CD4-positive, CD25-positive, alpha-beta regulatory T cell (primary cell): ENCODE data around the gene PRKAR1B. TPM values are rescaled to one million over a fixed set of nuclear protein-coding genes. Genes with fewer than 3 reads are reported as not detected.

Source experiments
- ATAC-seq, 2 donors: fragments of 150-1000 bp; cut with Tn5 transposase; one replicate each; pipeline ENCODE4 v1.10.0; 2021; ENCODE audit warnings: low read depth in 2 of 2, moderate number of reproducible peaks in 2 of 2, moderate library complexity in 1 of 2
- DNase-seq, 3 donors: peaks; one replicate each; pipeline versions ENCODE4 v3.0.0 to v3.0.0-alpha.2; 2012 to 2022; ENCODE audit warnings: mixed read lengths in 1 of 3
- H3K27ac ChIP-seq: one replicate; pipeline ENCODE4 v1.7.0; 2013; ENCODE audit warnings: mild to moderate bottlenecking, low read length; ENCODE audit not compliant: insufficient read depth, poor library complexity, severe bottlenecking
- H3K27me3 ChIP-seq: one replicate; pipeline ENCODE4 v1.7.0; 2013; ENCODE audit warnings: low read length; ENCODE audit not compliant: control insufficient read depth, insufficient read depth
- H3K36me3 ChIP-seq: one replicate; pipeline ENCODE4 v1.7.0; 2013; ENCODE audit warnings: mild to moderate bottlenecking, low read length, moderate library complexity; ENCODE audit not compliant: control insufficient read depth, insufficient read depth
- H3K4me1 ChIP-seq: 2 replicates; pipeline ENCODE4 v1.7.0; 2013; ENCODE audit warnings: mild to moderate bottlenecking, low read length; ENCODE audit not compliant: insufficient read depth, control insufficient read depth, poor library complexity, severe bottlenecking
- H3K4me3 ChIP-seq: one replicate; pipeline ENCODE4 v1.7.0; 2013; ENCODE audit warnings: low read depth, mild to moderate bottlenecking, low read length, moderate library complexity
- H3K9me3 ChIP-seq, 2 experiments: 1 replicate in 1 of 2; 2 replicates in 1 of 2; pipeline ENCODE4 v1.7.0; 2013; ENCODE audit warnings: low read length in 2 of 2, mild to moderate bottlenecking in 1 of 2, moderate library complexity in 1 of 2; ENCODE audit not compliant: control insufficient read depth in 2 of 2
- H3K27ac Mint-ChIP-seq, 3 donors: one replicate each; pipeline ENCODE4 v1.8.0; 2020 to 2022; ENCODE audit warnings: mild to moderate bottlenecking in 3 of 3, mixed read lengths in 3 of 3, moderate library complexity in 2 of 3
- H3K27me3 Mint-ChIP-seq: one replicate; pipeline ENCODE4 v1.8.0; 2022; ENCODE audit warnings: mild to moderate bottlenecking, mixed read lengths
- H3K36me3 Mint-ChIP-seq: one replicate; pipeline ENCODE4 v1.8.0; 2020; ENCODE audit warnings: mixed read lengths
- H3K4me1 Mint-ChIP-seq, 4 donors: one replicate each; pipeline ENCODE4 v1.8.0; 2020 to 2022; ENCODE audit warnings: mixed read lengths in 4 of 4, mild to moderate bottlenecking in 1 of 4
- H3K4me3 Mint-ChIP-seq, 4 donors: one replicate each; pipeline ENCODE4 v1.8.0; 2020 to 2022; ENCODE audit warnings: mild to moderate bottlenecking in 4 of 4, mixed read lengths in 4 of 4, moderate library complexity in 3 of 4
- H3K9me3 Mint-ChIP-seq, 7 donors: one replicate each; pipeline ENCODE4 v1.8.0; 2020 to 2022; ENCODE audit warnings: mixed read lengths in 7 of 7, mild to moderate bottlenecking in 3 of 7, moderate library complexity in 2 of 7
- polyA plus RNA-seq, 4 donors: library from polyadenylated mRNA; unstranded; fragments of 300-500 nt; fragmentation: Illumina TruSeq; gene quantifications; one replicate each; pipeline ENCODE4 v1.2.3, GENCODE V29; 2021
- total RNA-seq: library from RNA; stranded (reverse); gene quantifications from one replicate; pipeline ENCODE4 v1.2.3, GENCODE V29; 2022

Gene PRKAR1B
- total and polyA plus RNA-seq, 5 donors from 2014 or later: 4.9 to 12.5 (median 6.8) TPM

GRCh38 chr7:680411-681127, 46.5 kb downstream of the PRKAR1B start:
- no peaks in the 10 kb centered on the region for H3K27me3 Mint-ChIP-seq
- H3K27ac Mint-ChIP-seq: peak overlapping the region in 1 of 3 donors; percentile 69
- peaks cover 0 to 8% (median under 1%) of the 10 kb centered on the region in 7 donors for H3K9me3 Mint-ChIP-seq
- H3K36me3 Mint-ChIP-seq: peaks cover 38% of the 10 kb centered on the region
- no peaks in the 10 kb centered on the region for H3K4me1 Mint-ChIP-seq
- no peak overlapping the region for H3K4me3 ChIP-seq
- H3K27ac ChIP-seq: no peak overlapping the region
- ATAC-seq (no peak), DNase-seq (no peak)
- H3K36me3 ChIP-seq: peaks cover 4% of the 10 kb centered on the region
- H3K4me1 ChIP-seq: no peaks in the 10 kb centered on the region
- H3K9me3 ChIP-seq: peaks cover 3 to 6% of the 10 kb centered on the region in 2 experiments
- no peaks in the 10 kb centered on the region for H3K27me3 ChIP-seq
- no peak overlapping the region for H3K4me3 Mint-ChIP-seq

GRCh38 chr7:676972-677385, 50.1 kb downstream of the PRKAR1B start:
- Mint-ChIP-seq H3K4me1 (no peaks in the 10 kb centered on the region), H3K27ac (no peak overlapping the region), H3K4me3 (no peak overlapping the region), H3K36me3 (peaks cover 27% of the 10 kb centered on the region), H3K9me3 (peaks cover 0 to 2% (median 0%) of the 10 kb centered on the region in 7 donors), H3K27me3 (no peaks in the 10 kb centered on the region)
- H3K4me1 ChIP-seq: no peaks in the 10 kb centered on the region
- no peak overlapping the region for H3K4me3 ChIP-seq
- ATAC-seq: no peak
- DNase-seq: no peak
- H3K27me3 ChIP-seq: no peaks in the 10 kb centered on the region
- H3K27ac ChIP-seq: no peak overlapping the region
- H3K36me3 ChIP-seq: peaks cover 4% of the 10 kb centered on the region
- H3K9me3 ChIP-seq: no peaks in the 10 kb centered on the region

GRCh38 chr7:676246-676971, 50.7 kb downstream of the PRKAR1B start:
- H3K4me3 Mint-ChIP-seq: no peak overlapping the region
- H3K4me1 ChIP-seq: no peaks in the 10 kb centered on the region
- peaks cover 0 to 2% (median 0%) of the 10 kb centered on the region in 7 donors for H3K9me3 Mint-ChIP-seq

GRCh38 chr7:674454-675410, 52.3 kb downstream of the PRKAR1B start:
- no peaks in the 10 kb centered on the region for H3K9me3 Mint-ChIP-seq
- ATAC-seq: no peak
- H3K27me3 Mint-ChIP-seq: no peaks in the 10 kb centered on the region
- H3K27ac Mint-ChIP-seq: peak overlapping the region; percentile 75 to 92 (median 84)
- H3K36me3 Mint-ChIP-seq: peaks cover 21% of the 10 kb centered on the region
- no peaks in the 10 kb centered on the region for H3K36me3 ChIP-seq
- DNase-seq: no peak
- no peaks in the 10 kb centered on the region for H3K4me1 ChIP-seq
- no peak overlapping the region for H3K4me3 ChIP-seq
- no peaks in the 10 kb centered on the region for H3K4me1 Mint-ChIP-seq
- H3K4me3 Mint-ChIP-seq: no peak overlapping the region
- H3K27ac ChIP-seq: no peak overlapping the region
- no peaks in the 10 kb centered on the region for H3K27me3 ChIP-seq
- H3K9me3 ChIP-seq: no peaks in the 10 kb centered on the region

More at GRCh38 chr7:676246-676971, 50.7 kb downstream of the PRKAR1B start:
- no peak overlapping the region for H3K4me3 ChIP-seq
- H3K4me1 Mint-ChIP-seq: no peaks in the 10 kb centered on the region
- ATAC-seq (no peak), DNase-seq (no peak)
- no peaks in the 10 kb centered on the region for H3K9me3 ChIP-seq
- no peaks in the 10 kb centered on the region for H3K27me3 ChIP-seq
- no peak overlapping the region for H3K27ac ChIP-seq
- peaks cover 4% of the 10 kb centered on the region for H3K36me3 ChIP-seq
- H3K27ac Mint-ChIP-seq: peak overlapping the region in 2 of 3 donors; percentile 38 to 62
- peaks cover 27% of the 10 kb centered on the region for H3K36me3 Mint-ChIP-seq
- H3K27me3 Mint-ChIP-seq: no peaks in the 10 kb centered on the region

GRCh38 chr7:673681-674453, 53.2 kb downstream of the PRKAR1B start:
- no peak overlapping the region for H3K4me3 ChIP-seq
- no peaks in the 10 kb centered on the region for H3K9me3 ChIP-seq
- Mint-ChIP-seq H3K4me1 (no peaks in the 10 kb centered on the region), H3K27me3 (no peaks in the 10 kb centered on the region), H3K36me3 (peaks cover 18% of the 10 kb centered on the region), H3K4me3 (no peak overlapping the region), H3K9me3 (peaks cover 0 to 4% (median 0%) of the 10 kb centered on the region in 7 donors), H3K27ac (peak overlapping the region in 2 of 3 donors; percentile 59 to 71)
- no peaks in the 10 kb centered on the region for H3K36me3 ChIP-seq
- H3K4me1 ChIP-seq: no peaks in the 10 kb centered on the region
- DNase-seq (no peak), ATAC-seq (no peak)
- no peaks in the 10 kb centered on the region for H3K27me3 ChIP-seq
- H3K27ac ChIP-seq: no peak overlapping the region

GRCh38 chr7:672891-673290, 54.2 kb downstream of the PRKAR1B start:
- H3K4me3 ChIP-seq: no peak overlapping the region
- Mint-ChIP-seq H3K27ac (no peak overlapping the region), H3K9me3 (peaks cover 0 to 6% (median 0%) of the 10 kb centered on the region in 7 donors), H3K4me3 (no peak overlapping the region), H3K36me3 (peaks cover 17% of the 10 kb centered on the region), H3K27me3 (no peaks in the 10 kb centered on the region), H3K4me1 (peaks cover 0 to 4% (median 0%) of the 10 kb centered on the region in 4 donors)
- ATAC-seq (no peak), DNase-seq (no peak)
- no peaks in the 10 kb centered on the region for H3K9me3 ChIP-seq
- no peaks in the 10 kb centered on the region for H3K36me3 ChIP-seq
- no peak overlapping the region for H3K27ac ChIP-seq
- H3K4me1 ChIP-seq: no peaks in the 10 kb centered on the region
- no peaks in the 10 kb centered on the region for H3K27me3 ChIP-seq
